Measurements from ENCODE around the gene CACTIN.

- TF ChIP-seq CTCF (IDR thresholded peaks at IDR 0.05) = no peak
- no peak for TF ChIP-seq POLR2A (IDR thresholded peaks at IDR 0.05)
Observed at GRCh38 chr19:3572132-3572854, 54.3 kb downstream of the CACTIN start.
